ENCODE measurements around the gene SLC16A8.

DNA sequence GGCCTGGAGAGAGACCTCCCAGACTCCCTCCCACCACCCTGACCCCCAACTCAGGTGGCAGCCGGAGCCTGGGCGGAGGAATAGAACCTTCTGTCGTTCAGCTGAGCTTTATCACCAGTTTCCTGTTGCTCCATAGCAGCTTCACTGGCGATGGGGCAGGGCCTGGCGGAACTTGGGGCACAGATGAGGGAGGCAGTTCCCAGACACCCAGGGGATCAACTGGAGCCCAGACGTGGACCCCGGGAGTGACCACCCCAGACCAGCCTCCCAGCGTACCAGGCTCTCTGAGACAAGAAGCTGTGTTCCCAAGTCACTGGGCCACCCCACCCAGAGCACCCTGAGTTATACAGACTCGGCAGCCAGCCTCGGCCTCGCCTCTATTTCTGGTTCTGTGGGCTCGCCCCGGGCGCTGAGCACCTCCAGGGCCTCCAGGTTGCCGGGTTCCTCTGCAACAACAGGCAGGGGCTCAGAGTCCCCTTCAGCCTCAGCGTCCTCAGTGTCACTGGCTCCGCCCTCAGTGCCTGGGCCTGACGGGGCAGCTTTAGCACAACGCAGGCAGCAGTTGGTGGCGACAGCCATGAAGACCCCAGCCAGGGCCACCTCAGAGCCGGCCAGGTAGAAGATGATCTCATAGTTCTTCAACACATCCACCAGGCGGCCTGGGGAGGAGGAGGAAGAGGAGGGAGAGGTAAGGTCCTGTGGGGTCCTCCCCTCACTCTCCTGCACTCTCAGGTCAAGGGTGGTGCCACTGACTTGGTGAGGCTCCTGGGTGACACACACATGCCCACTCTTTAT lies 5.7 kb downstream of the SLC16A8 start:
- TF ChIP-seq, protein P1, sequence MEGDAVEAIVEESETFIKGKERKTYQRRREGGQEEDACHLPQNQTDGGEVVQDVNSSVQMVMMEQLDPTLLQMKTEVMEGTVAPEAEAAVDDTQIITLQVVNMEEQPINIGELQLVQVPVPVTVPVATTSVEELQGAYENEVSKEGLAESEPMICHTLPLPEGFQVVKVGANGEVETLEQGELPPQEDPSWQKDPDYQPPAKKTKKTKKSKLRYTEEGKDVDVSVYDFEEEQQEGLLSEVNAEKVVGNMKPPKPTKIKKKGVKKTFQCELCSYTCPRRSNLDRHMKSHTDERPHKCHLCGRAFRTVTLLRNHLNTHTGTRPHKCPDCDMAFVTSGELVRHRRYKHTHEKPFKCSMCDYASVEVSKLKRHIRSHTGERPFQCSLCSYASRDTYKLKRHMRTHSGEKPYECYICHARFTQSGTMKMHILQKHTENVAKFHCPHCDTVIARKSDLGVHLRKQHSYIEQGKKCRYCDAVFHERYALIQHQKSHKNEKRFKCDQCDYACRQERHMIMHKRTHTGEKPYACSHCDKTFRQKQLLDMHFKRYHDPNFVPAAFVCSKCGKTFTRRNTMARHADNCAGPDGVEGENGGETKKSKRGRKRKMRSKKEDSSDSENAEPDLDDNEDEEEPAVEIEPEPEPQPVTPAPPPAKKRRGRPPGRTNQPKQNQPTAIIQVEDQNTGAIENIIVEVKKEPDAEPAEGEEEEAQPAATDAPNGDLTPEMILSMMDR (IDR thresholded peaks at IDR 0.05 in 2 of 3, conservative IDR thresholded peaks at IDR 0.05 in 1 of 3; ENCODE audit: insufficient read depth in 2 of 3, low read depth in 1 of 3, low read length in 3 of 3), result no peak
- TF ChIP-seq ZC3H8 (IDR thresholded peaks at IDR 0.05), result no peak
- no peak for TF ChIP-seq NR2C2 (CRISPR knock-in tag; IDR thresholded peaks at IDR 0.05)
- TF ChIP-seq NR2C2 (tag; IDR thresholded peaks at IDR 0.05), result no peak
- no peak for TF ChIP-seq ZKSCAN1 (IDR thresholded peaks at IDR 0.05; ENCODE audit: low read depth, low read length)
- no peak for TF ChIP-seq JUN (IDR thresholded peaks at IDR 0.05; ENCODE audit: borderline replicate concordance, low read depth, low read length)
- TF ChIP-seq JUN (CRISPR knock-in tag; IDR thresholded peaks at IDR 0.05; ENCODE audit: borderline replicate concordance), result no peak
- no peak for TF ChIP-seq THRAP3 (IDR thresholded peaks at IDR 0.05; ENCODE audit: borderline replicate concordance)
- TF ChIP-seq RAD21 (CRISPR knock-in tag; conservative IDR thresholded peaks at IDR 0.05 in 1 of 2, IDR thresholded peaks at IDR 0.05 in 1 of 2), result no peak
- TF ChIP-seq TAF1 (IDR thresholded peaks at IDR 0.05; ENCODE audit: control insufficient read depth, extremely low read depth, insufficient read depth, low read length, severe bottlenecking), result no peak
- no peak for TF ChIP-seq FOXP1 (CRISPR knock-in tag; IDR thresholded peaks at IDR 0.05)
- TF ChIP-seq BHLHE40 (IDR thresholded peaks at IDR 0.05; ENCODE audit: low read length), result no peak
- no peak for TF ChIP-seq RBM34 (IDR thresholded peaks at IDR 0.05; ENCODE audit: borderline replicate concordance, insufficient read depth, low read length)
